Measurements from ENCODE around the gene HMGB1.
"Not testable (repeated sequence)": the region's sequence is repeated elsewhere in the genome, so short reads cannot be mapped to it uniquely, and the experiment has no call there.

Gene HMGB1

DNA sequence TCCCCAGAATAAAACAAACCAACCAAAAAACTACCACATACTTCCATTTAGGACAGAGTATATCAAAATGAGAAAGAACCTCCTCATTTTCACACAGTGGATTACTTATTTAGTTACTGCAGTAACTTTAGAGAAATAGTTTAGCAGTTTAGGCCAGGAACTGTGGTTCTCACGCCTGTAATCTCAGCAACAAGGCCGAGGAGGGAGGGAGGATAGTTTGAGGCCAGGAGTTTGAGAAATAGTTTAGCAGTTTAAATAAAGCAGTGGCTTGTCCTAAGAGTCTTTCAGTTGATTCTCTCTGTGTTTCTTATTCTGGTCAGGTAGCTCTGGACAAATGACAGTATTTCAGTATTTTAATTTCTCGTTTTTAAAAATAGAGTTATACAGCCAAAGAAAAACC is 9.4 kb downstream of the HMGB1 start:
- TF ChIP-seq, protein P1, sequence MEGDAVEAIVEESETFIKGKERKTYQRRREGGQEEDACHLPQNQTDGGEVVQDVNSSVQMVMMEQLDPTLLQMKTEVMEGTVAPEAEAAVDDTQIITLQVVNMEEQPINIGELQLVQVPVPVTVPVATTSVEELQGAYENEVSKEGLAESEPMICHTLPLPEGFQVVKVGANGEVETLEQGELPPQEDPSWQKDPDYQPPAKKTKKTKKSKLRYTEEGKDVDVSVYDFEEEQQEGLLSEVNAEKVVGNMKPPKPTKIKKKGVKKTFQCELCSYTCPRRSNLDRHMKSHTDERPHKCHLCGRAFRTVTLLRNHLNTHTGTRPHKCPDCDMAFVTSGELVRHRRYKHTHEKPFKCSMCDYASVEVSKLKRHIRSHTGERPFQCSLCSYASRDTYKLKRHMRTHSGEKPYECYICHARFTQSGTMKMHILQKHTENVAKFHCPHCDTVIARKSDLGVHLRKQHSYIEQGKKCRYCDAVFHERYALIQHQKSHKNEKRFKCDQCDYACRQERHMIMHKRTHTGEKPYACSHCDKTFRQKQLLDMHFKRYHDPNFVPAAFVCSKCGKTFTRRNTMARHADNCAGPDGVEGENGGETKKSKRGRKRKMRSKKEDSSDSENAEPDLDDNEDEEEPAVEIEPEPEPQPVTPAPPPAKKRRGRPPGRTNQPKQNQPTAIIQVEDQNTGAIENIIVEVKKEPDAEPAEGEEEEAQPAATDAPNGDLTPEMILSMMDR (IDR thresholded peaks at IDR 0.05): no peak
- no peak overlapping the region for H3K27ac ChIP-seq

DNA sequence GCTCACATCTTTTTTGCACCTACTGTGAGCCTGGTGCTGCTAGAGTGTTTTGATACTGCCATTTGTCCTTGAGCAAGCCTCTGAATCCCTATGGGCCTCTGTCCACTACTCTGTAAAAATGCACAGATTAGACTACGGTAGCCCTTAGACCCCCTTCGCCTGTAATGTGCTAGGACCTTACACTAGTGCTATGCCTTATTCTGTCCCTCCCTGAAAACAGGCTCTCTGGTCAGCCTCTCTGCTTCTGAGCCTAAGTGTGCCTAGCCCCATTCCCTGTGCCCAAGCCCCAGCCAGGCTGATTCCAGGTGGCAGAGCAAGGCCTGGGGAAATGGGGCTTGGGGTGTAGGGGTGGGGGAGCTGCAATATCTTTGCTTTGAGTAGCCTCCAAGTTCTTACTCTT is 10.7 kb downstream of the HMGB1 start:
- TF ChIP-seq, protein P1 (IDR thresholded peaks at IDR 0.05): no peak
- no peak for TF ChIP-seq ZFX (IDR thresholded peaks at IDR 0.05; ENCODE audit: borderline replicate concordance)
- no peak overlapping the region for H3K27ac ChIP-seq

GRCh38 chr13:30453727-30454126 is 12.0 kb downstream of the HMGB1 start:
- no peak overlapping the region for H3K27ac ChIP-seq
- TF ChIP-seq ZFX (IDR thresholded peaks at IDR 0.05; ENCODE audit: borderline replicate concordance): no peak
- TF ChIP-seq, protein P1 (IDR thresholded peaks at IDR 0.05): no peak

GRCh38 chr13:30451476-30451875 is 14.3 kb downstream of the HMGB1 start:
- H3K27ac ChIP-seq: not testable (repeated sequence)

DNA sequence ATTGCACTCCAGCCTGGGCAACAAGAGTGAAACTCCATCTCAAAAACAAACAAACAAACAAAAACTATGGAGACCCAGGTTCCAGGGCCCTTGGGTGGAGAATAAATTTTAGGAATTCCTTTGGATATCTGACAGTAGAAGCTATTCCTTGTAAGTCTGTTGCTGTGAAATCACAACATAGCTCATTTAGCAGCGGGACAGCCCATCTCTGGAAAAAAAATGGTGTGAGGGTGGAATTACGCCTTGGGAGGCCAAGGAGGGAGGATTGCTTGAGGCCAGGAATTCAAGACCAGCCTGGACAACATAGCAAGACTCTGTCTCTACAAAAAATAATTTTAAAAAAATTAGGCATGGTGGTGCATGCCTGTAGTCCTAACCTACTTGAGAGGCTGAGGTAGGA is 15.7 kb downstream of the HMGB1 start:
- no peak overlapping the region for H3K27ac ChIP-seq
- TF ChIP-seq ZFX (IDR thresholded peaks at IDR 0.05; ENCODE audit: borderline replicate concordance): no peak
- TF ChIP-seq, protein P1 (IDR thresholded peaks at IDR 0.05): no peak

DNA sequence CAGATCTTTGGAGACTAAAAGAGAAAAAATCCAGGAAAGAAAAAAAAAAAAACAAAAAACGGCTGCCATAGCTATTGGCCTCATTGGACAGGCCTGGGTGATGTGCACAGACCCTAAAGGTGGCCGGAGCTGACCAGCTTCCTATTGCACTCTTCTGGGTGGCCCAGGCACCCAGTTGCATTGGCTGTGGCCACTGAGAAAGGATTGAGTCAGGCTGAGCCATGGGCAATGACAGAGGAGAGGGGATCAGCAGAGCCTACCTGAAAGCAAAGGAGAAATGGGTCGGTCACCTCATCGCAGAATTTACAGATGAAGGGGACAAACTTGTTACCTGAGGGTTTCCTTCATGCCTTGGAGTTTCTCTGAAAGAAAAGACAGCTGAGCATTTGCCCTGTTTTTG is 17.3 kb downstream of the HMGB1 start:
- no peak overlapping the region for H3K27ac ChIP-seq
- TF ChIP-seq, protein P1 (IDR thresholded peaks at IDR 0.05): no peak
- no peak for TF ChIP-seq ZFX (IDR thresholded peaks at IDR 0.05; ENCODE audit: borderline replicate concordance)

GRCh38 chr13:30446126-30446500 is 19.6 kb downstream of the HMGB1 start:
- no peak overlapping the region for H3K27ac ChIP-seq
- TF ChIP-seq, protein P1 (IDR thresholded peaks at IDR 0.05): no peak
- no peak for TF ChIP-seq ZFX (IDR thresholded peaks at IDR 0.05; ENCODE audit: borderline replicate concordance)

DNA sequence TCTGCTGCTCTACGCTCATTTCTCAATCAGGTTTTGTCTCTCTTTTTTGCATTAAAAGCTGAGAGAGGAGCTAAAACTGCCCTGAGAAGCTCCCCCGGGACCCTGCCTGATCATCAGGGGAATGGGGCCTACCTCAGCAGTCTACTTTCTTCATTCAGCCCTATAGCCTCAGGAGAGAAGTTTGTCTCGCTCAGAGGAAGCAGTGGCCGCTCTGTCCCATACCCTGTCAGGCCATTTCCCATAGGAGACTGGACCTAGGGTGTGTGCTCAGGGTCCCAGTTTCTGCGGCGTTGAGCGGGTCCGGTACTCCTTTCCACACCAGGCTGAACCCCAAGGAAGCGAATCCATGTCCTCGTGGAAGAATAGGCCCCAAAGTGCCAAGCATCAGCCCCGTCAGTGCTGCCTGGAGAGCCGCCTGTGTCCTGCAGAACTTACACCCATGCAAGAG is 21.8 kb downstream of the HMGB1 start:
- no peak overlapping the region for H3K27ac ChIP-seq
- TF ChIP-seq, protein P1 (IDR thresholded peaks at IDR 0.05): no peak
- TF ChIP-seq ZFX (IDR thresholded peaks at IDR 0.05; ENCODE audit: borderline replicate concordance): no peak

GRCh38 chr13:30443491-30443890 is 22.2 kb downstream of the HMGB1 start:
- H3K27ac ChIP-seq: not testable (repeated sequence)
